ENCODE measurements around the gene GUCY1B1.

GUCY1B1 gene

DNA sequence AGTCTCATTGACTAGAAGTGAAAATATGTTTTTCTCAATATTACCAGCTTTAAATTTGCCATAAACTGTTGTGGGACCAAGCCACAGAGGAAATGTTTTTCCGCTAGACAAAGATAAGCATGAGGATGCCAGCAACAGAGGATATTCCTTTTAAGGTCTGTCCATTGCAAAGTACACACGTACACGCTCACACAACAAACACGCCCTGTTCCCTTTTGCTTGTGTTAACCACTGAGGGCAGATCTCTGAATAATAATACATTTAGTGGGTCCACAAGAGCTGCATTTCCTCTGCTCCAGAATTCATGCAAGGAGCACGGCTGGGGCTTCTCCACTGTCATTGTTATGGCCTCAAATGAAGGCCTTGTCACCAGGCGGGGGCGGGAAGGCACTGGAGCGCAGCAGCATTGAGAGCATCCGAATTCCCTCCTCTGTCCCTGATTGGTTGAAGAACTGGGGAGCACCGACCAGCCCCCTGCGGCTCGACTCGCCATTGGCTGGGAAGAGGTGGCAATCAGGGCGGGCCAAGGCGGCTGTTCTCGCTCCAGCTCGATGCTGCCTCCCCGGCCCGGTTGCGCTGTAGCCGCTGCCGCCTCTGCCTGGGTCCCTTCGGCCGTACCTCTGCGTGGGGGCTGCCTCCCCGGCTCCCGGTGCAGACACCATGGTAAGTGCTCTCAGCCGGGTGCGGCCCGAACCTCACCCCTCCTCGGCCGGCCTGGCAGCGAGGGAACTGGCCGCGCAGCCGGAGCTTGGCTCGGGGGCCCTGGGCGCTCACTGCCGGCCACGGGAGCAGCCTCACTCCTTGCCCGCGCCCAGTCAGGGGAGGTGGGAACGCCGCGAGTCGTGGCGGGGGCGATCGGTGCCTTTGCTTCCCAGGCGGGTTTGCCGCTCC is at the start of gene GUCY1B1:
GUCY1B1 (plus strand) TSS at position 541 of the 891 bp plus-strand sequence; CDS start at position 661, 120 bp downstream.
- peak; percentile 57 for DNase-seq

DNA sequence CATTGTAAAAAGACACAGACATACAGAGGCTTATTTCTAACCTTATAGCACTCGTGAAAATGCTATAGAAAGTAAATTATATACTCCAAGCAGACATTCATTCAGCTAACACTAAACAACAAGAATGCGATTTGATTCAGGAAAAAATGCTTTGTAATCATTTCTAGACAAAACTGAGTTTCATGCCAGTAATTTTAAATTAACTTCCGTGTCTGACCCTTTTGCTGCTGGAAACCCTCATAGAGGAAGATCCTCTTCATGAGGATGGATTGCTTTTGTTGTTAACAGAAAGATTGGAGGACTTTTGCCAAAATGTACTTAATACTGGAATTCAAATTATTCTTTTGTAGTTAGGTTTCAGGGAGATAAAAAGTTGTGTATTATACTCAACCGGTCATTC is 48.9 kb upstream of the GUCY1B1 start:
- DNase-seq = no peak

DNA sequence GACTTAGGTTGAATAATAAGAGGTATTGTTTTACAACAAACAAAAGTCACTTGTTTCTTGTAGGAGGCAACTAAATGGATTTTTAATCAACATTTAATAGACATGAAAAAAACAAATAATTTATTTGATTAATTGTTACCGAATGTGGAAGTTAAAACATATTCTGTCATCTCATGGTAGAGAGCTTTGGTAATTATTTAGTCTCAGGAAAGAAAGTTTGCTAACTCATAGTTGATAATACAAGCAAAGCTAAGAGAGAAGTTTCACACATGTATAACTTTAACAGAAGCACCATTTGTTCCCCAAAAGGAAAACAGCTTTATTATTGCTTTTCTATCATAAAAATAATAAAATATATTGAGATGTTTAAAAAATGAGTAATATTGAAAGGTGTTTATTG is 47.3 kb upstream of the GUCY1B1 start:
- DNase-seq = no peak

DNA sequence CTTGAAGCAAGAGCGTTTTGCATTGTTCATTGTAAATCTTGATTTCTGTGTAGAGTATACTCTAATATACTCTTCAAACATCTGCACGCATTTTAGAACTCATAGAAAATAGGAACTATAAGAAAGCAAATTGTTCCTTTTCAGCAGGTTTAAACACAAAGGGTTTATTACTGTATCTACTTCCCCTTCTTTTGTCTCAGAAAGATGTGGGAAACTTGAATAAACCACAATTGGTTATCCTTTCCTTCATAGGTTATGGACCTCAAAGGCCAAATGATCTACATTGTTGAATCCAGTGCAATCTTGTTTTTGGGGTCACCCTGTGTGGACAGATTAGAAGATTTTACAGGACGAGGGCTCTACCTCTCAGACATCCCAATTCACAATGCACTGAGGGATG is 46.0 kb upstream of the GUCY1B1 start:
- DNase-seq = no peak

DNA sequence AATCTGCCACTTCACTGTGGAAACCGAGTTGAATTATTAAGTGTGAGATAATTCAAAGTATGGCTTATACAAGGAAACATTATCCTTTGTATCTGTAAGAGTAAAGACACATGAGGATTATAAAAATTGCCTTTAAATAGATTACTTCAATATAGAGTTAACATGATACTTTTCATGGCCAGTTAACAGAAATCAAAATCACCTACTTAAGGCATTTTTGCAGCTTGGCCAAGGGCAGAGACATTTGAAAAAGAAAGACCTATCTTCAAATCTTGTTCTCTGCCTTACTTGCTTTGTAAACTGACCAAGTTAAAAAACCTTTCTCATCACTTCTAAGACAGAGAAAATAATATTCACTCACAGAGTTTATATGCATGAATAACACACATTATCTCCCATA is 44.9 kb upstream of the GUCY1B1 start:
- DNase-seq = no peak

DNA sequence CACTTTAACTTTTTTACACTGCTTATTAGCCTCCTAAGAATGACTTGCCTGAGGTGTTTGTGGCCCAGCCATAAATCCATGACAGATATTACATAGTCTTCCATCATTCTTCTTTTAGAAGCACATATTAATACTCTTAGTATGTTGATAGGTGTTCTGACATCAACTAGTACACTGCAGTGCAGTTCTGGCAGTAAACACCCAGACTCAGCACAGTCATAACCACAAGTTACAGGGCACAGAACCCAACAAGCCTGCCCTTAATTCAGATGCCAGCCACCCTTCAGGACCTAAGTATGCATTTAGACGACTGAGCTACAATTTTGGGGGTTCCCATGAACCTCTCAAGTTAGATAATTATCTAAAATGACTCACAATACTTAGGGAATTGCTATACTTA is 36.5 kb upstream of the GUCY1B1 start:
- DNase-seq = no peak

DNA sequence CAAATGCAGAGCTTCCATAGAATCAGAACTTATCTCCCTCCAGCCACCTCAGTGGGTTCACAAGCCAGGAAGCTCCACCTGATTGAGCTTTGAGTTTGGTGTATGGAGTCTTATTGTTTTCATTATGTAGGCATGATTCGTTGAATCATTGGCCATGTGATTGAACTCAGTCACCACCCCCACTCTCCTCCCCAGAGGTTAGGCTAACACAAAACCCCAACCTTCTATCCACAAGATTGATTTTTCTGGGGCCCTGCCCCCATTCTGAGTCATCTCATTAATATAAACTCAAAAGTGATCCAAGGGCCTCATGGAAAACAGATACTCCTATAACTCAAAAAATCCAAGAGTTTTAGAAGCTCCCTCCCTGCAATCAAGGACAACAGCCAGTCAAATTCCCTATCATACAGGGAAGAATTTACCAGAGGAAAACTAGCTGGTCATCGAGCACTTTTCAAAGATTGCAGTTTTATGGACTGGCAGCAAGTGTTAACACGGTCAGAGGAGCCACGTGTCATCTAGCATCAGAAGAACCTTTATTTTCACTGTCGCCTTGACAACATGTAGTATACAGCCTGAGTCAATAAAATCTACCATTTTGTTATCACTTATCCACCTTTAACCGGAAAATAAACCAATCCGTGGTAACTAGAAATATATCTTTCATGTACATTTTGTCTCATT is 35.9 kb upstream of the GUCY1B1 start:
- no peak for DNase-seq

DNA sequence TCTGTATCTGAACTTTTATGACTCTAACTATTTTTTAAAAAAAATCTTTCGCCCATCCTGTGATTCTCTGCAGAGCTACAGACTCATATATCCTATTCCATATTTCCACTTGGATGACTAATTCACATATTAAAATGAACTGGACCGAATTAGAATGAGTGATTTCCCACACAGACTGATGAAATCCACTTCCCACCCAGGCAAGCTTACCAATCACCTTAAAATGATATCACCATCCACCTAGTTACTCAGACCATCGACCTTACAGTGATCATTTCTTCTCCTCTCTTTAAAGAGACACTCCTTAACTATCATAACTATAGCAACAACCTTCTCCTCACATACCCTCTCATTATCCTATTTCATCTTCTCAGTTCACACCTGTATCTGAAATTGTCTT is 34.1 kb upstream of the GUCY1B1 start:
- DNase-seq = no peak

DNA sequence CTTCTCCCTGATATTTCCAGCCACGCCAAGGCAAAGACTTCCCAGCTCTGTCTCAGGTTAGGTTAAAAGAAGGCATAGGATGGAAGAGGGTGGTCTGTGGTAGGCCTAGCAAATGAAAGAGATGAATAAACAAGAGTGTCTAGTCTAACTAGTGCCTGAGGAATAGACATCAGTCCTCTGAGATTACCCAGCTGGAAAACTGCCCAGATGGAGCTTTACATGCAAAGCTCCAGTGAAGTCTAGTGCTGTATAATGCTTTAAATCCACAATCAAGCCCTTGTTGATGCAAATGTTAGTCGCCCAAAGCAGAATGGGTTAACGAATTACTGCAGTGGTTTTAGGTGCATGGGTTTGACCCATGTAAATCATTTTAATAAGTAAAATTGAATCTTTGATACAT is 24.8 kb upstream of the GUCY1B1 start:
- DNase-seq = no peak

DNA sequence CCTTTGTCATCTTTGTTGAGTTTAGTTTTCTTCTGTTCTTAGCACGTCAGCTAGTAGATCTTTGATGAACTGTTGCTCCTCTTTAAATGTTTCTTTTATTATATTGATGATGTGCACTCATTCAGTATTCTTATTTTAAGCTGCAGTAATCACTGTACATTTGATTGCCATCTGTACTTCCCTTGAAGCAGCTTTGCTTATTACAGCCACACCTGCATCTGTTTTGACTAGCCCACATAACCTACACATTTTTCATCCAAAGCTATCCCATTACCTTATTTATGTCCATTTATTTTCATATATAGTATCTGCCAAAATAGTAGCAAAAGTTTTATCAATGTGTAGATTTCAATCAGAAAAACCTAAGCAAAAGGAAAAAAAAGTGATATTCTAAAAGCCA is 23.9 kb upstream of the GUCY1B1 start:
- DNase-seq = no peak

DNA sequence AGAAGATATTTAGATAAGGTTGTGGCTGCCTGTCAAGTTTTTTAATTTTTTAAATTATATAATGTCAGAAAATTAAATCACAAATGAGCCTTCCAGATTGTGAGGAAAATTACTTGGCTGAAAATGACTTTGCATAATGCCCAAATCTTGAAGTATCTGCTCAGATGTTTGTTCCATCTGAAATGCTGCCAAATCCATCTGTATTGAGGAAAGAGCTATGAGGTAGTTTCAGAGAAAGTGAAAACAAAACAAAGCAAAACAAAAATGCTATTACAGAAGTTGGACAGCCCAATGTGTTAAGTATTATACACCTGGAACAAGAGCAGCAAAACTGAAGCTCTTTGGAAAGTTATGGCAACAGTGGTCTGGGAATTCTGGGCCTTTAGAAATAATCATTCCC is 23.3 kb upstream of the GUCY1B1 start:
- no peak for DNase-seq

DNA sequence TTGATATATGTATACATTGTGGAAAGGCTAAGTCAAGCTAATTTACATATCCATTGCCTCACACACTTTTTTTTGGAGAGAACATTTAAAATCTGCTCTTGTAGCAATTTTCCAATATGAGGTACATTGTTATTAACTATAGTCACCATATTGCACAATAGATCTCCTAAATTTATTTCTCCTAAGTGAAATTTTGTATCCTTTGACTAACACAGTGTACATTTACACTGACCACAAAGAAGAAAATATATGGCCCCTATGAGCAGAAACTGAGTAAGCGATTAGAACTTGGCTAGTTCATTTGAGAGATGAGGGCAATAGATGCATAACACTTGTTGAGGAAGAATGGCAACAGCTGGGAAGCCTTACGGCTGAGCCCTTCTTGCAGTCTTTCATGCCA is 20.3 kb upstream of the GUCY1B1 start:
- no peak for DNase-seq

DNA sequence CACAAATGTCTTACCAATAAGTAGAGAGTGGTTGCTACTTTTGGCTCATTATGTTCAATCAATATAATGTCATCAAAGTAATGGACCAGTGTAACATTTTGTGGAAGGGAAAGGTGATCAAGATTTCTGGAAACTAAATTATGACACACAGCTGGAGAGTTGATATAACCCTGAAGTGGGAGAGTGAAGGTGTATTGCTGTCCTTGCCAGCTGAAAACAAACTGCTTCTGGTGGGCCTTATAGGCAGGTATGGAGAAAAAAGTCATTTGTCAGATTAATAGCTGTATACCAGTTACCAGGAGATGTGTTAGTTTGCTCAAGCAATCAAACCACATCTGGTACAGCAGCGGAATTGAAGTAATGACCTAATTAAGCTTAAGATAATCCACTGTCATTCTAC is 17.3 kb upstream of the GUCY1B1 start:
- no peak for DNase-seq

DNA sequence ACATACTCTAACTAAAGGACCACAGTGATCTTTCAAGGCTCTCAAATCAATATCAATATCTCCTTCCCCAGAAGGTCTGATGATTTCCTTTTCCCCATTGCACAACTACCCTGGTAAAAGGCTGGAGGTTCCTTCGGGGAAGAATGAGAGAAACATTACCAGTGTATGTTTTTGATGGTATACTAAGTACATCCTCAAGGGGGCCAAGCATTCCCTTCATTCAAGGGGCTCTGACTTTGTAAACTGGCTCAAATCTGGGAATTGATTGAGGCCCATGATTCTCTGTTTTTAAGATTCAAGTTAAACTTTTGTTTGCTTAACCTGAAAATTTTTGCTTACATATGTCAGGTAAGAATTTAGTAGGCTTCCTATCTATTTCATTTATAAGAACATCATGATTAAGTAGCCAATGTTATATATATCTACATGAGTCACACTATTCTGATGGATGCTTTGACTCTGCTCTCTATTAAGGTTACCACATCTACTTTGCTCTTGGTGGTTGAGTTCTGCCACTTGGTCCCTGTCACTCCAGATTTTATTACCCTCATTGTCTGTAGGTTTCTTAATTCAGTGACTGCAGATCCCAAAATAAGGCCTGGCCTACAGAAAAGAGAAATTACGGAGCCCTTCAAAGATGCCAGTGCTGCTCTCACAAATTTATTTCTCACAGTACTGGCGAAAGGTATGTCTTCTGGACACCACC is 16.4 kb upstream of the GUCY1B1 start:
- no peak for DNase-seq

DNA sequence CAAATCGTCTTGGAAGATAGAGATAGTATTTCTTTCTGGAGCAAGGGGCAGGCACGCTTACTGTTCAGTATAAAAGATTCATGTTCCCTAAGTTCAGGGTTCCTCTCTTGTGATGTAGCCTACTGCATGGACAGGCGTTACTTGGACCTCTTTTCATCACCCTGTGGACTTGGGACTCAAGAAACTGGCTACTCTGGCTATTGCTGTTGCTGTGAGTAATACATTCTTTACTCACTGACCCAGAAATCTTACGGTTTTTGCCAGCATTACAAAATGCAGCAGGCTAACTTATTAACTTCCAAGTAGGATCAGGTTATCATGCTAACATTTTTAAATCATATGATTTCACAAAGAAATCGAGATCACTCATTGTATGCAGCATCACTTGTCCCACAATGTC is 12.8 kb upstream of the GUCY1B1 start:
- DNase-seq = no peak

DNA sequence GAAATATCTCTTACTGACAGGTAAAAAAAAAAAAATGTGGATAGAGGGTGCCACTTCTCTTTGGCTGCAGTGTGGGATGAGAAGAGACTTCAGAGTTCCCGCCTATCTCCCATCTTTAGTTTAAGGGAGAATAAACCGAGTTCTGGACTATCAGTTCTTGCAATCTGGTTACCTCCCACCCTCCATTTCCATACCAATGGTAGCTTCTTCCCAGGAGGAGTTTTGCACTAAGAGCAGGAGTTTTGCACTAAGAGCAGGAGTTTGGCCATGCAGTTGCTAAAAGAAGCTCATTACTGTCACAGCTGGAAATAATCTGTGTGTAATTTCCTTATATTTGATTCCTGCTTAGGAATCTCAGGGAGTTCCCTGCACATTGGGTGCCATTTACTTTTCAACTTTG is 10.8 kb upstream of the GUCY1B1 start:
- no peak for DNase-seq

DNA sequence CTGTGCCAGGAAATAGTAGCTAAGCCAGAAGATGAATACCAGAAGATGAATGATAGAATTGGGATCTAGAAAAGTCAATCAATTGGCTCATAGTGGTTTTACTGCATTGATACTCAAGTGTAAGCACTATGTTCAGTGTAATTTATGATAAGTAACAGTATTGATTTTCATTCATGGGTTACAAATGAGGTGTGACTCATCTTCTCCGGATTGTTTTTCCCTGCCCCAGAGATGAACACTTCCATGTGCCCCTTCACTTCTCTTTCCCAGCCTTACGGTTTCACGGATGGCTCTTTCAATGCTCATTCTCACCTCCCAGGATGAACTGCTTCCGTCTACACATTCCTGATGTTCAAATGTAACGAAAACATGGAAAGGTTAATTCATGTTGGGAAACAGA is 9.8 kb upstream of the GUCY1B1 start:
- DNase-seq = no peak

DNA sequence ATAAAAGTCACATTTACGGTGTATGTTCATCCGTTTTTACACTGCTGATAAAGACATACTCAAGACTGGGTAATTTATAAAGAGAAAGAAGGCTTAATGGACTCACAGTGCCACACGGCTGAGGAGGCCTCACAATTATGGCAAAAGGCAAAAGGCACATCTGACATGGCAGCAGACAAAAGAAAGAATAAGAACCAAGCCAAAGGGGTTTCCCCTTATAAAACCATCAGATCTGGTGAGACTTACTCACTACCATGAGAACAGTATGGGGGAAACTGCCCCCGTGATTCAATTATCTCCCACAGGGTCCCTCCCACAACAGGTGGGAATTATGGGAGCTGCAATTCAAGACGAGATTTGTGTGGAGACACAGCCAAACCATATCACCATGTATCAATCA is 7.3 kb upstream of the GUCY1B1 start:
- DNase-seq = no peak

DNA sequence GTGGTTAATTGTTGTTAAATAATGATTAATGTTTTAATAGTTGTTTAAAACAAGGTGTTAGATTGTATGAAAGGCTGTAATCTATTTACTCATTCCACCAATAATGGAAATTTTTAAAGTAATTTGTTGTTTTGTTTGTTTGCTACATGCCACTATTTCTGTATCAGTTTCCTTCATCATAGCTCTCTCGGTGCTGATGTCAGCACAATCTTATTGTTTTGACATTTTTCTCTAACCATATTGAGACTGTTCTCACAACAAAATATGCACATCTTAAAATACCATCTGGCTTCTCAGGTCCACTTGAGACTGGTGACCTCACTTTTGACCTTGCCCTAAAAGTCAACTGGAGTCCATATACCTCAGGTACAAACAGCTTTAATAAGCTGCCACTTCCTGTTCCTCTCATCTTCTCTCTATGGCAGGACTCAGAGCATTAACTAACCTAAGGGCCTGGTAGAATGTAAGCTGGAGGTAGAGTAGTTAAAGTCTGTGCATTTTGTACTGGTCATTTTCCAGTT is 1.0 kb upstream of the GUCY1B1 start:
- DNase-seq = no peak

DNA sequence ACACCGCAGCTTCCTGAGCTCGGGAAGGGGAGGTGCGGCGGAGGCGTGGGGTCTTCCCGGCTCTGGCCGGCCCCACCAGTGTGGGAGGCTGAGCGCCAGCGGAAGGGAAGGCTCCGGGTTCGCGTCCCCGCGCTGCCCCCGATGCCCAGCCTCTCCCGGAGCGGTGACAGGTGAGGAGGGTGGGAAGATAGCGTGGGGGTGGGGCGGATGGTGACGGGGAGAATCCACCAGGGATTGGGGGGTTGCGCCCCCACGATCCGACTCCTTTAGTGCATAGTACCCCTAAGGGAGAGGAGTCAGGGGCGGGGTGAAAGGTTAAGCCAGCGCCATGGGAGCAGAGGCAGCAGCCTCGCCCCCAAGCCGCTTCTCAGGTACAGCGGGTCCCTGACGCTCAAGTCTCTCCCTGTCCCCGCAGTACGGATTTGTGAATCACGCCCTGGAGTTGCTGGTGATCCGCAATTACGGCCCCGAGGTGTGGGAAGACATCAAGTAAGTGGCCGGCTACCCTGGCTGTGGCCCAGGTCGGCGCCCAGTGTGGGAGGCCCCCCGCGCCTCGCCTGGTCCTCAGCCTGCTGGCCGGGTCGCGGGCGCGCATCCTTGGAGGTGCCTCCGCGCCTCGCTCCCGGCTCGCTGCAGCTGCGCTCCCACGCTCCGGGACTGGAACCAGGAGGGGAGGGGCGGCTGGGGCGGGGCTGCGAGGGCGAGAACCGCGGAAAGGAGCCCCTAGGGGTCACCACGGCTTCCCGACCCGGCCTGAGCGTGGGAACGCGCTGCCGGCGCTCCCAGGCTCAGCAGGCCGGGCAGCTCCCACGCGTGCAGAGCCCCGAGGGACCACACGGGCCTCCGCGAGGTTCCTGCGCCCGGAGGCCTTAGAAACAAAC is 791 bp downstream of the GUCY1B1 start:
- DNase-seq = peak; percentile 7

DNA sequence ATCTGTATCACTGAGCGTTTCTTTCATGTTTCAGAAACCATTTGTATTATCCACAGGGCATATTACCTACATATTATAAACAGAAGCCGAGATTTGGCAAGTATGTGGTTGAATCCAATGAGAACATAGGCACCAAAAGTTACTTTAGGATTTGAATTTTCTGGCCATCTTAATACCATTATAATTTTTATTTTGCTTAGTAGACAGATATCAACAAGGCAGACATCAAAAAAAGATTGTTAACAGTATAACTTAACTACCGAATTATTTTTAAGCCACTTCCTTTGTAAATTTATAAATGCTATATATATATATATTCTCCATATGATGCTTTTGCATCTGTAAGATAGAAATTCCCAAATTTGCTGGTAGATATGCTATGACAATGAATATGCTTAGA is 2.2 kb downstream of the GUCY1B1 start:
- no peak for DNase-seq

DNA sequence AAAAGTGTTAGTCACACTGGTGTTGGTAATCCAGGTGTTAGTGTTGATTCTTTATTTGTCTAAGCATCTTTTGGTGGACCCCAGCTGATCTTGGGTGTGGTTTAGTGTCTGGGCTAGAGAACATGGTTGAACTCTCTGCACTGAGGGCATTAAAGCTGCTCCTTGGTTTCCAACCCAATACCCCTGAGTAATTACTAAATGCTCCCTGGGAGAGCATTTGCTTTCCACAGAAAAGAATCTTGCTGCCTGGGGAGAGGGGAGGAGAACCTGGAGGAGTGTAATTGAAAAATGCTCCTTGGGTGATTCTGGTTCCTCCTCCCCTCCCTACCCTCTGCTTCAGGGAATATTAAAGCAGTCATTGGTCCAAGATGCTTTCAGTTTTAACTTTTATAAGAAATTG is 3.1 kb downstream of the GUCY1B1 start:
- DNase-seq = no peak

DNA sequence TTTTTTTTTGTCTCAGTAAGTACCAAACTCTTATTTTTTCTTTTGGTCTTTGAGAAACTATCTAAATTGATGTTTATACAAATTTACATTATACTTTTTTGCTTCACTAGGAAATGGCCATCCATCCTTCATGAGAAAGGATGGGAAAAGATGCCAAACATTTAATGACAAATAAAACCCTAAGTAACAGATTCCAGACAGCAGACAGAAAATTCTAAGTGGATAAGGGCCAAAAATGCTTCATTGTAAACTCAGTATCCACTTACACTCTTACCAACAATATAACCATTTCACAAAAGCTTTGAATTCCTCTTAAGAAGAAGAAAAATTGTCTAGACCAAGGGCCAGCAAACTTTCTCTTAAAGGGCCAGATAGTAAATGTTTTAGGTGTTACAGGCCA is 3.5 kb downstream of the GUCY1B1 start:
- no peak for DNase-seq
